NOMO-1 (cell line): ENCODE results near the gene INTS6.
"Not testable (repeated sequence)": the region's sequence is repeated elsewhere in the genome, so short reads cannot be mapped to it uniquely, and the experiment has no call there.

Source experiments
- DNase-seq, 2 experiments: peaks; one replicate each; lab custom pipeline; 2025; ENCODE audit not compliant: unreplicated experiment in 2 of 2; lab: John Stamatoyannopoulos, UW

INTS6 gene

DNA sequence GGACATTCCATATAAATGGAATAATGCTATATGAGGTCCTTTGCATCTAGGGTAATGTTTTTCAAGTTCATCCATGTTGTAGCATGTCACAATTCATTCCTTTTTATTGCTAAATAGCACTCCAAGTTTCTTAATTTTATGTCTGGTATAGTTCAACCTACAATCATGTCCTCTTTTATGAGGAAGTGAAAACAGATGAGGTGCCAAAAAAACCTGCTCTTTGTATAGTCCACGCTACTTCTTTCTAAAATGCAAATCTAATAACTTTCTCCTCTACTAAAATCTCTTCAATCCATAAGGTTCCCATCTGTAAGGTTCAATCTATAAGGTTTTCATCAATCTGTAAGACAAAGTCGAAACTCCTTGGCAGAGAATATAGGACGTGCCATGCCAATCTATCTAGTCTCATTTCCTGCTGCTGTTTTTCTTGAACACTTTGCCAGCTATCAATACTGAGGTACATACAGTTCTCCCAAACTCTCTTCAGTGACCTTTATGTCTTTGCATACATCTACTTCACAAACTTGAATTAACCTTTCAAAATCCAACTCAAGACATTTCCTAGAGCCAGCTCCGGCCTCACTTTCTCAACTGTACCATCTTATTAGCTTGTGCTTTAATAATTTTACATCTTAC is 33.7 kb downstream of the INTS6 start:
- peak; percentile 26 to 87 for DNase-seq

DNA sequence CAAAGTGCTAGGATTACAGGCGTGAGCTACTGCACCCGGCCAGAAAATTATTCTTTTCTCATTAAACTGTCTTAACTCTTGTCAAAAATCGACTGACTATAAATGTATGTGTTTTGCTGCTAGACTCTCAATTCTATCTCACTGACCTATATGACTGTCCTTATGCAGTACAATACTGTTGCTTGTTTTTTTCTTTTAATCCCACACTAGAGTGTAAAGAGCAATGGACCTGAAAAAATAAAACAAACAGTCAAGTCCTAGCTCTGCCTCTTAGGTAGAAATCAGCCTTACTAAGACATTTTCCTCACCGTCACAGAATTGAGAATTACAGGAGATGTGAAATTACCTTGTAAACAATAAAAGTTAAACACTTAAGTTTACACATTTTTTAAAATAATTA is 35.1 kb downstream of the INTS6 start:
- no peak for DNase-seq

DNA sequence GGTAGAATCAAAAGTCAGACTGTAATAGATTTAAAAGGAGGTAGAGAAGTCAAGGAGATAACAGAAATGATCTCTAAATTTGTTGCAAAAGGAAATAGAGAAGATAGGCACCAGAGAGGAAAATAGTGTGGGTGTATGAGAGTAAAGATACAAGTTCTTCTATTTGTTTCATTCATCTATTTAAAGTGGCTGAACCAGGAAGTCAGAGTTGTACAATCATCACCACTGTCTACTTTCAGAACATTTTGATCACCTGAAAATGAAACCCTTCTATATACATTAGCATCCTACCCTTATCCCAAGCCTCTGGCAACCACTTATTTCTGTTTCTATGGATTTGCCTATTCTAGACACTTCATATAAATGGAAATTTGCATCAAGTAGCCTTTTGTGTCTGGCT is 36.7 kb downstream of the INTS6 start:
- DNase-seq = no peak

DNA sequence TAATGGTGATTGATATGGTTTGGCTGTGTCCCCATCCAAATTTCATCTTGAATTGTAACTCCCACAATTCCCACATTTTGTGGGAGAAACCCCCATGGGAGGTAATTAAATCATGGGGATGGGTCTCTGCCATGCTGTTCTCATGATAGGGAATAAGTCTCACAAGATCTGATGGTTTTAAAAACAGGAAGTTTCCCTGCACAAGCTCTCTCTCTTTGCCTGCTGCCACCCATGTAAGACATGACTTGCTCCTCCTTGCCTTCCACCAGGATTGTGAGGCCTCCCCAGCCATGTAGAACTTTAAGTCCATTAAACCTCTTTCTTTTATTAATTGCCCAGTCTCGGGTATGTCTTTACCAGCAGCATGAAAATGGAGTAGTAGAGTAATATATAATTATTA is 37.5 kb downstream of the INTS6 start:
- not testable (repeated sequence) for DNase-seq

DNA sequence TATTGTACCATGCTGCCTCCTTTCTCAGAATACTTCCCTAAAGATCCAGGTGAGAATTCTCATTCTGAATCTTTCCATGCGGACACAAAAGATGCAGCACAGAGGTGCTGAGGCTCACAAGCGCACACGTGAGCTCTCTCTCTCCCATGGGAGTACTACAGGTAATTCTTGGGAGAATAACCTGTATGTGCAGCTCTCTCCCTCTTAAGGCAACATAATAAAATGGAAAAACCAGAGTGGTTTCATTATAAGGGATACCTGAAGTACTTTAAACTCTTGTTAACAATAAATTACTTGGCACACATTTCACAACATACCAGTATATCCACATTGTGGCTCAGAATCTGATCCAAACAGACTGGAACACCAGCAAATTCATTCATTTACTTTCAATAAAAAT is 40.4 kb downstream of the INTS6 start:
- no peak for DNase-seq

DNA sequence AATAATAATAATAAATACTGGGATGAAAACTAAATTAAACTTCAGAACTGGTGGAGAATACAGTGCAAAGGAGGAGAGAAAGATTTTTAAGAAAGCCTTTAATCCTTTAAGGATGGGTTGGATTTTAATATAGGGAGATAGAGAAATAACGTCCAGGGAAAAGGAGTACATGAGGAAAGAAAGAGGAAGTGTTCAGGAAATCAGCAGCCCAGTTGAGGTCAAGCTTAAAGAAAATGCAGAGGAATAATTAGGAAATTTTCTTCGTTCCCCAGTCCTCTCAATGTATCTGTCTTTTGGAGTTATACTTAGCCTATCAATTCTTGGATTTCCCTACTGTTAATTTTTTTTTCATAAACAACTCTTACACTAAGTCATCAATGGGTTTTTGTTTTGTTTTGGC is 47.7 kb downstream of the INTS6 start:
- no peak for DNase-seq

DNA sequence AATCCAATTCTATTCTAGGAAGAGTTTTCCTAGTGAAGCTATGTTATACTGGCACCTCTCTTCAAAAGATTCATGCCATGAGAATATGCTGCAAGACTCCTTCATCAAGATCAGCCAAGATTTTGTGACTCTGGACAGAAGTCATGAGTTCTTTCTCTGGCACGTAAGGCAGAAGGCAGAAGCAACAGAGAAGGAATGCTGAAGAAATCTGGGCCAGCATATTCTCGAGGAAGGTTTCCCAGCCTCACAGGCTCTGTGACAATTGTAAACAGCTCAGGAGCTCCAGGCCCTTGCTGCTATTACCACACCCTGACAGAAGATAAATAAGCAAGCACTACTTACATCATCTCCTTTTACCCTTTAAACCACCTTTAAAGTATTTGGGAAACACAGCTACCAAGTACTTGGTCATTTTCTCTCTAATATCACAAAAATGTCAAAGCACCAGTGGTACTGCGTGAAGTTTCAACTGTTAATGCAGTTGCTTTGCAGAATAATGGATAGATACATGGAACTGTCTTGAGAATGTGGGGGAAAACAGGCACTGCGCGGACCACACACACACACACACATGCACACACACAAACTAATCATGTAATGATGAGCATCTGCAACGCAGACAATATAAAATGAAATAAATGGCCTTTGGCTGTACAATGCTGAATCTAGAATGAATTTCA is 55.4 kb downstream of the INTS6 start:
- no peak for DNase-seq

DNA sequence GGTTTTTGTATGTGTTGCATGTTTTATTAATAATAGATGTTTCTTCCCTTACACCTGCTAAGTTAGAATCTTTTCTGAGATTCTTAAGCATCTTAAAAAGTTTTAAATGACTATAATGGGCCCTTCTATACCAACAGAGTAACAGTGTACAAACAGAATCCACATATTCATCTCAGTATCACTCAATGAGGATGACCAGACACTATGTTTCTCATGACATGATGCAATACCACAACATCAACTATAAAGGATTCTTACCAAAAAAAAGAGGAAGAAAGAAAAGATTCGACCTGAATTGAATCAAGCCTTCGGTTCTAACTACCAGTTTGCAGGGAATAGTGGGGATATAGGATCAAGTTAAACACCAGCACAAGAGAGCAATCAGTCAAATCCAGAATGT is 56.5 kb downstream of the INTS6 start:
- DNase-seq = peak; percentile 37 to 87

DNA sequence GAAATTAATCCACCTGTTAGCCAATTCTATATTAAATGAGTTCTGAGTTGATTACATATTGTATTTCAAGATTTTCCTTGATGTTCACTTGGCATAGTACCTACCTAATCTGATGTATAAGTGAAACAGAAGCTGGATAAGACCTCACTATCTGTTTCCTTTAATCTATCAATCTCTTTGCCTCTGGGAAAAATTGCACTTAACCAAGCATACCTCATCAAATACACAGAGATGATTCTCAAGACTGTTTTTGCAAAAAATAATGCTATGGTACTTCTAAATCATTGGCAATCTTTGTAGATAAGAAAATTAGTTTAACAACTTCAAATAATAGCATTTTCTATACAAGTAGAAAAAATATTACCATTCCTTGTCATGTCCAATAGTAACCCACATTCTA is 58.1 kb downstream of the INTS6 start:
- no peak for DNase-seq

DNA sequence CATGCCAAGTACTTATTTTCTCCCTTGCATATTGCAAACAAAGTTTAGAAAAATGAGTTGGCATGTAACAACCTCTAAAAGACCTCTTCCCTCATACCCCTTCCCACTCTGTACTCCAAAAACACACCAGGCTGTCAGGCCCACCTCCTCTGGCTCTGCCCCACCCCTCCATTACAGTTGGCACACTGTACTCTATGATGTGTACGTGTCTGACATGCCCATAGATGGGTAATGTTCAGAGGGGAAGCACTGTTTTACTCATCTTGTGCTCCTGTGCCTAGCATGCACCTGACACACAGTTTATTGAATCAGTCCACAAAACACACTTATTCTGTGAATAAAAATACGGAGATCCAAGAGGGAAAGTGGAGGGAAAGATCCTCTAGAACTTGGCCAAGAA is 67.7 kb downstream of the INTS6 start:
- no peak for DNase-seq

DNA sequence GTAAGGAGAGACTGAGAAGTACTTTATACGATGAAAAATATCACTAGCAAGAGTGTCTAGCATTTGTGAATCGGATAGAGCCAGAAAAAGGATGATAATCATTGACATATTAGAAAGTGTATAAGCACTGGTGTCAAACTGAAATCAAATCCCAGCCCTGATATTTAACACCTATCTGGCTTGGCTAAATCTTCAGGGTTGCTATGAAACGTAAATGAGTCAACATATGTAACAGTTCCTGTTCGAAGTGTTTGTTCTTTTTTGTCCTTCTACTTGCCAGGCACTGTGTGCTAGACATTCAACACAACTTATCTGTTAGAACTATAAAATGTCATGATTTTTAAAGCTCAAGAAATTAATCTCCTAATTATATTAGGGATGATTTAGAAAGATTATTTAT is 72.6 kb downstream of the INTS6 start:
- DNase-seq = no peak

DNA sequence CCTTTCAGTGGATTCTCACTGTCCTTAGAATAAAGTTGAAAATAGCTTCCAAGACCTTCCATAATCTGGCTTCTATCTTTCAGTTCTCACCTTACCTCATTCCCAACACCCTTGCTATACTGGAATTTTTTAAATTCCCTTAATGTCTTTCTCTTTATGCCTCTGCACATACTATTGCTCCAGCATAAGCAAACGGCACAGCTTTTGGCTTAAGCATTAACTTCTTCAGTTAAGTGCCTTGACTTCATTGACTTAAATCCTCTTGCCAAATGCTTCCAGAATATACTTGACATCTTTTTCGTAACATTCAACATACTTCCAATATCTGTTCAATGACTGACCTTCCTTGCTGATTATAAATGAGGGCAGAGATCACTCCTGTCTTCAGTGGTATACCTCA is 79.4 kb downstream of the INTS6 start:
- no peak for DNase-seq

DNA sequence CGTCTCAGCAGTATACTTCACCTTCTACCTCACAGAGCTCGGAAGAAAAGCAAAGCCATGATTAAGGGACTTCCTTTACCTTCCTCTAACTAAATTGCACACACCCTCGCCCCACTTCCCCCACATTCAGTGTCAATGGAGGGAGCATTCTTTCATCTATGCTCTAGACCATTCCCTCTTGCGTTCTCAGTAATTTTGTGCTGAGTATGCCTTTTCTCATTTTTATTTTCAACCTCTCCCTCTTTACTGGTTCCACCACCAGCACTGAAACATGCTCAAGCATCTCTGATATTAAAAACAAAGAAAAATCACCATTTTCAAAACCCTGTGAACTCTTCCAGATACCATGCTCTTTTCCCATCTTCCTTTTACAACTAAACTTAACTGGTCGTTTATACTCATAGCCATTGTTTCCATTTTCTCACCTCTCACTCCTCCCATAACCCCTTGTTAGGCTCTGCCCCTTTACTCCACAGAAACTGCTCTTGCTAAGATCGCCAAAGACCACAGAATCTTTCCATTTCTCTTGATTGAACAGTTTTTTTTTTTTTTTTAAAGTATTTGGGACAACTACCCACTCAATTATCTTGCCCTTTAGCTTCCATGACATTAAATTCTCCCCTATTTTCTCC is 81.0 kb downstream of the INTS6 start:
- no peak for DNase-seq

DNA sequence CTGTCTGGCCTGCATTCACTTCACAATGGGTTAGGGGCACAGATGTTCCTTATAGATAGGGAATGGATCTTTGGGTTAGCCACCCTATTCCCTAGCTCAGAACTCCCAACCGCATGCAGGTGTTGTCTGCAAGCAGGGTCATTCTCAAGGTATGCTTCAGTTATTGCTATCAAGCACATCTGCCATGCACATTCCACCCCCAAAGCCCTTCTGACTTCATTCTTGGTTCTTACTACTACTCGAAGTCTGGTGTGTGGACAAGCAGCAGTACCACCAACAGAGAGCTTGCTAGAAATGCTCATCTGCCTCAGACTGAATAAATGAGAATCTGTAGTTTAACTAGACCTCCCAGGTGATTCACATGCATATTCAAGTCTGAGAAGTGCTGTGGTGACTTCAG is 82.0 kb downstream of the INTS6 start:
- no peak for DNase-seq

DNA sequence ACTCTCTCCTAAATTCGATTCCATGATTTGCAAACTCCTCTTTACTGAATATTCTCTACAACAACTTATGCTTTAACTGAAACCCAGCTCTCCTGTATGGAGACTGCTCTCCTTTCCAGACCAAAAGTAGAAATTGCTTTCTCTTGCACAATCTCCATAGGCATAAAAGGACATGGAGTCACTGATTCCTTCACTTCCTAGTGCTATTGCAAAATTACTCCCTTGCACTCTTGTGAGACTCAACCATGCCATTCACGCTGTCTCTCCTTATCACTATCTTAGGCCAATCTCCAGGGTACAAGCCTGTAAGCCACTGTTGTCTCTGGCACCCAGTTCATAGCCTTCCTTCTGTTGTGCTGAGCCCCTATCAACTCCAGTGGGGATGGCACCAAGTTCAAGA is 82.7 kb downstream of the INTS6 start:
- DNase-seq = no peak

DNA sequence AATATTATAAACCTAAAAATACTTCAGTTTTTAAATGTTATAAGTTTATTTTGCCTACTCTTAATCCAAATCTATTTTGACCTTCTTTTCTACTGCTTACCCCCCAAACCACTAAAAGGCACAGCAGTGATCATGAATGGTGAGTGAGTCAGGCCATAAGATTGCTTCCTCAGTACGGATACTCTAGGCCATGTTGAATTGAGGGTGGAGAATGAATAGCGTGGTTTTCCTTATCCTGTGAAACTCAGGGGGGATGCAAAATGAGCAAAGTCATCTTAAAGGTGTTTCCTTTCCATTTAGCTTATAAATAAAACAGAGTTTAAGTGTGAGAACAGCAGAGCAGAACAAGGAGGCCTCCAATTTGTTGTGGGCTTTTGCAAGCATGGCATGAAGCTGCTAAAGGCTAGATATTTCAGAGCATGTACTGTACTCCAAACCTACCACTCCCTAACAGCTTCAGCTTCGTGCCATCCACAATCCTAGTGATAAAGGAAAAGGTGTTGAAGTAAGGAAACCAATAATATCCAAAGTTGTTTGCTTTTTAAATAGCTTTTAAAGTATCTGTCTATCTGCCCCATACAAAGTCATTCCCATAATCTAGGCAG is 88.3 kb downstream of the INTS6 start:
- DNase-seq = no peak

DNA sequence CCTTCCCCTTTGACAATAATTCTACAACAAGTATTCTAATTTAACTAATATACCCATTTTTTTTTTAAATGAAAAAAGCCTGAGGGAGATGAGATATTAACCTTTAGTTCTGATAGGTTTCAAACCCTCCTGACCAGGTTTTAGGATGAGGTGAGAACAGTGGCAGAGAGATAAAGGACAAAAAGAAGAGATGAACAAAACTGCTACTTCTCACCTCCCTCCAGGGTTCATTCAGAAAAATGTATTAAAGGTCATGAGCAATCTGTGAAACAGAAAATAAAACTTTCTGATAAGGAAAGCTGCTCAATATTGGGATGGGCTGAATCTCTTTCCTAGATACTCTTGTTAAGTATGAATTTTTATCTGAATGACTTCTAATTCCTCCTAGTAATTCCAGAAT is 89.2 kb downstream of the INTS6 start:
- no peak for DNase-seq

DNA sequence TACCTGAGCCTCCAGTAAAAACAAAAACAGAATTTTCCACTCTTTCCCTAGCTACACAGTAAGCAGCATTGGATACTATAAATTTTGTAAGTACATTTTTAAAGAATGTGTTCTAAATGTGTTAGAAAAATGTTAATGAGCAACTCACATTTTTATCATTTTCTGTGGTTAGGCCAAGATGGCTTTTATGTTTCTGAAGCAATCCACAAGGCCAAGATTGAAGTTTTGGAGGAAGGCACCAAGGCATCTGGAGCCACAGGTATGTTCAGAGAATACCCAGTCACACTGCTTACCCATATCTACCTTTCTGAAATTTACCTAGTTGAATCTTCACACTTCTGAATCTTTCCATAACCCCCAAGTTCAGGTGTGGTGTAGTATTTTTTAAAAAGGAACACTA is 91.7 kb downstream of the INTS6 start:
- no peak for DNase-seq

DNA sequence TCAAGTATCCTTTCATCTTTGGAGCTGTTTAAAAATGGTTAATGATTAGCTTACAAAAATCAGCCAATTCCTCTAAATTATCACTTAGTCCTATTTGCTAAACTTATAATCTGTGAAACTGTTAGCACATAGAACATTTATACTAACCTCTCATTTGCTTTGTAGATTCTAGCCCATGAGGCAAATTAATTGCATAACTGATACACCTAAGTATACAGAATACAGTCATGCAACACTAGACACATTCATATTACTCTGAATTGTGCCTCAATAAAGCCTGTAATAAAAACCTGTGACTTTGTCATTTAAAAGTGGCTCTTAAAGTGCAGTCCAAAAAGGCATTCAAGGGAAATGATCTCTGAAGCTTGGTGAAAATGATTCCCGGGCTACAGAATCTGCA is 92.3 kb downstream of the INTS6 start:
- no peak for DNase-seq

DNA sequence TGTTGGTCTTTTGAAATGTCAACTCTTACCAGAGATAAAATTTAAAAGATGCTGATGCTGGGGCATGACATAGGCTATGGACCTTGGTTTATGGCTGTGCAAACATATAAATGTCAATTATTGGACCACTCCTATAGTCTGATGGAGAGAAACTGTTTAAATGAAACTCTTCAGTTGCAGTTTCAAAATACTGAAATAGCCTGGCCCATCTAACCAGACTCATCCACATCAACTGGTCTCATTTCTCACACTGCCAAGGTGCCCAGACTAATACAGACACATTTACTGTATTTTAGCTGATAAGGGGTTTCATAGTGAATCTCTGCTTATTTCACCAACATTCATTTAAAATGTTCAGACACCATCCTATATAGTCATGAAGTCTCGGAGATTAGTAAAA is 93.5 kb downstream of the INTS6 start:
- no peak for DNase-seq

DNA sequence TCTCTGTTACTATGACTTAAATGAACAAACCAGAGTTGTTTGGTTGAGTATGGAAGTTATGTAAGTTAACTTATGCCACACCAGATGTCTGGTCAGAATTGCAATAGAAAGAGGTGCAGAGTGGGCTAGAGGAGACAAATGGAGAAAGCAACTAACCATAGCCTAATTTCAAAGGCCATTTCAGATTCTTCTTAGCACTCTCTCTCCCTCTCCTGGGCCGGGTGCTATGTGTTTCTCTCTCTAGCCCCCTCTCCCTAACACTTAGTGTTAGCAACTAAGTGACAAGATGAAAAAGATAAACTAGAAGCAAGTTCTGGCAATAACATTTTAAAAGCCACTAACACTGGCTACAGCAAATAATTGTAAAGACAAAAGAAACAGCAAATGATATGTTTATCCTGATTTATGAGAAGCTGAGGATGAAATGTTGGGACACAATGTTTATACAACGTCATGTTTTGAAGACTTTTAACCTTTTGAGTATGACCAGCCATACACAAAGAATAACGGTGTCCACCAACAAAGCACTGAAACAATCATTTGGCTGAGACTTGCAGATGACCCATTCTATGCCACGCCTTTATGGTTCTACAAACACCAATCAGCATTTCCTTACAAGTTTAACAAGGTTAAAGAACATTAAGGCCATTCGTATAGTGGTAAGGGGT is 94.8 kb downstream of the INTS6 start:
- DNase-seq = no peak
